GM18519 (cell line): ENCODE measurements around the gene SRSF12.
"Not testable (repeated sequence)": the region's sequence is repeated elsewhere in the genome, so short reads cannot be mapped to it uniquely, and the experiment has no call there.

ENCODE experiments used
- ATAC-seq: cut with Tn5 transposase; IDR thresholded peaks from one replicate; pipeline ENCODE4 v1.9.1; 2021; ENCODE audit warnings: mild to moderate bottlenecking, moderate library complexity; ENCODE audit not compliant: unreplicated experiment, low FRiP score

SRSF12 gene

DNA sequence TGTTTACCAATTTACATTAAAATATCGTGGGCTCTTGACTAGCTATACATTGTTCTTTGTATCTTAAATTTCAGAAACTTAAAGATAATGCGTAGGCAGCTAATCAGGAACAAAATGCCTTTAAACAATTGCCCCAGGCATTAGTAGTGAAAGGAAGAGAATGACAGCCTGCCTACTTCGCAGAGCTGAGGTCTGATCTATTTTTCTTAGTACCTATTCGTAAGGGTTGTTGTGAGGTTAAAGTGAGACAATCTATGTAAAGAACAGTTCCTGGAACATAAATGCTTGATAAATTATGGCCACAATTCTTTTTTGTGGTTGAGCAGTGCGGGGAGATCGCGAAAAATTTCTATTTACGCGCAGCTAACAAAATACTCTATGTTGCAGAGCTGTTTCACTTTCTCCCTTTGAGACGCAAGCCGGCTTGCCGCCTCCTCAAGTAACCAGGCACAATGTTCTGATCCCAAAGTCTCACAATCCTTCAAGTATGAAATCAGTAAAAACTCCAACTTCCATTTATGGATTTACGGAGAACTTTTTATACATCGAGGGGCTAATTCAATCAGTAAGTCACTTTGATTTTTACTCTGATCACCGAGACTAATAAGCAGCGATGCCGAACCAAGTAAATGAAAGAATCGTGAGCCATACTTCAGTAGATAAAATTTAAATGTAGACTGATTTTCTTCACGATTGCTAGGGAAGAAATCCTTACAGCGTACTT lies 38.2 kb downstream of the SRSF12 start:
- no peak for ATAC-seq

DNA sequence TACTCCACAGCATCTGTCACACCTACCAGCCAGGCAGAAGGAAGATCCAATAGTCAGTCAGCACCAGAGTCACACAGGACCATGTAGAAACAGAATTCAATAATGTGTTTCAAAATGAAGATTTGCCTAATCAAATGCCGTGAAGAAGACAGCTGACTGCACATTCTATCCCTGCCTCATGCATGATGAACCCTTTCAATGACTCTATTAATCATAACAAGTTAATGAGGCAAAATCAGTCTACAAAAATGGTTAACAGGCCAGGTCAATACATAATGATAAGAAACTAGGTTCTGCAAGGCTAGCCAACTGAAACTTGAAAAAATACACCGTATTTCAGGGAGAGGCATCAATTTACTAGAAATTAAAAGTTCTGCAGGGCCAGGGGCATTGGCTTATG lies 44.0 kb downstream of the SRSF12 start:
- ATAC-seq, result no peak

GRCh38 chr6:89073014-89073620 lies 44.8 kb downstream of the SRSF12 start:
- no peak for ATAC-seq

GRCh38 chr6:89071036-89071435 lies 46.8 kb downstream of the SRSF12 start:
- no peak for ATAC-seq

DNA sequence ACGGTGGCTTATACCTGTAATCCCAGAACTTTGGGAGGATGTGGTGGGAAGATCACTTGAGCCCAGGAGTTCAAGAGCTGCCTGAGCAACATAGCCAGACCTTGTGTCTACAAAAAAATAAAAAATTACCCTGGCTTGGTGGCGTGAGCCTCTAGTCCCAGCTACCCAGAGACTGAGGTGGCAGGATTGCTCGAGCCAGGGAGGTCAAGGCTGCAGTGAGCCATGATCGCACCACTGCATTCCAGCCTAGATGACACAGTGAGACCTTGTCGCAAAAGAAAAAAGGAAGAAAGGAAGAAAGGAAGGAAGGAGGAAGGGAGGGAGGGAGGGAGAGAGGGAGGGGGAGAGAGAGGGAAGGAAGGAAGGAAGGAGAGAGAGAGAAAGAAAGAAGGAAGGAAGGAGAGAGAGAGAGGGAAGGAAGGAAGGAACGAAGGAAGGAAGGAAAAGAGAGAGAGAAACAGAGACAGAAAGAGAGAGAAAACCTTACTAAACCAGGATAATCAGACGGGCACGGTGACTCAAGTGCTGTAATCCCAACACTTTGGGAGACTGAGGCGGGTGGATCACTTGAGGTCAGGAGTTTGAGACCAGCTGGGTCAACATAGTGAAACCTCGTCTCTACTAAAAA lies 48.2 kb downstream of the SRSF12 start:
- ATAC-seq, result no peak

GRCh38 chr6:89068695-89069094 lies 49.2 kb downstream of the SRSF12 start:
- ATAC-seq, result no peak

- no peak for ATAC-seq
Measured at GRCh38 chr6:89067796-89068195, 50.1 kb downstream of the SRSF12 start.

GRCh38 chr6:89066940-89067646 lies 50.8 kb downstream of the SRSF12 start:
- no peak for ATAC-seq

DNA sequence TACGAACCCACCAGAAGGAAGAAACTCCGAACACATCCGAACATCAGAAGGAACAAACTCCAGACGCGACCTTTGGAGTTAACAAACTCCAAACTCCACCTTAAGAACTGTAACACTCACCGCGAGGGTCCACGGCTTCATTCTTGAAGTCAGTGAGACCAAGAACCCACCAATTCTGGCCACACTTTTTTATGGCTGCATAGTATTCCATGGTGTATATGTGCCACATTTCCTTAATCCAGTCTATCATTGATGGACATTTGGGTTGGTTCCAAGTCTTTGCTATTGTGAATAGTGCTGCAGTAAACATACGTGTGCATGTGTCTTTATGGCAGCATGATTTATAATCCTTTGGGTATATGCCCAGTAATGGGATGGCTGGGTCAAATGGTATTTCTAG lies 51.8 kb downstream of the SRSF12 start:
- not testable (repeated sequence) for ATAC-seq

DNA sequence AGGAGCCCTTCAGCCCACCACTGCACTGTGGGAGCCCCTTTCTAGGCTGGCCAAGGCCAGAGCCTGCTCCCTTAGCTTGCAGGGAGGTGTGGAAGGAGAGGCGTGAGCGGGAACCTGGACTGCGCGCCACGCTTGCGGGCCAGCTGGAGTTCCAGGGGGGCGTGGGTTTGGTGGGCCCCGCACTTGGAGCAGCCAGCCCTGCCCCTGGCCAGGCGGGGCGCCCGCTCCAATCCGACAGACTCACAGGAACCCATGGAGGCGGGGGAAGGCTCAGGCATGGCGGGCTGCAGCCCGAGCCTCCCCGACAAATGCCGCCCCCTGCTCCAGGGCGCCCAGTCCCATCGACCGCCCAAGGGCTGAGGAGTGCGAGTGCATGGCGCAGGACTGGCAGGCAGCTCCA lies 52.9 kb downstream of the SRSF12 start:
- not testable (repeated sequence) for ATAC-seq

DNA sequence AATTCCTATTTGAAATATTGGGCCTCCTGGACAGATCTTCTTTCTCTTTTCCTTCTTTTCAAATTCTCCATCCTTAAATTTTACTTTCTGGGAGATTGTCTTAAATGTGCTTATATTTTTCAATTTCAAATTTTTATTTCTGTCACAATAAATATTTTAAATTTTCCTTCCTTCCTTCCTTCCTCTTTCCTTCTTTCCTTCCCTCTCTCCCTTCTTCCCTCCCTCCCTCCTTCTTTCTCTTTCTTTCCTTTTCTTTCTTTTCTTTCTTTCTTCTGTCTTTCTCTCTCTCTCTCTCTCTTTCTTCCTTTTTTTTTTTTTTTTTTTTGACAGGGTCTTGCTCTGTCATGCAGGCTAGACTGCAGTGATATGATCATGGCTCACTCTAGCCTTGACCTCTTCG lies 54.0 kb downstream of the SRSF12 start:
- ATAC-seq, result no peak

DNA sequence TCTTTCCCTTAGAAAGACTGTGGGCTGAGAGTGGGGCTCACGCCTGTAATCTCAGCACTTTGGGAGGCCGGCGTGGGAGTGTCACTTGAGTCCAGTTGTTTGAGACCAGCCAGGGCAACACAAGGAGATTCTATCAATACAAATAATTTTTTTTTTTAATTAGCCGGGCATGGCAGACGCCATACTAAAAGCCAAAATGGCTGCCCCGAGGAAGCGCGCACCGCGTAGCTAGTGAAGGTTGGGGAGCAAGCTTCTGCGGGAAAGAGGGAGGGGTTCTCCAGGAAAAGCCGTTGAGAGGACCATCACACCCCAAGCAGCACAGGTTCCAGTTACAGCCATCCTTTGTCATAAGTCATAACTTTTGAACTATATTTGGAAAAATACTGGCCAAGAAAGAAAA lies 58.6 kb downstream of the SRSF12 start:
- no peak for ATAC-seq

DNA sequence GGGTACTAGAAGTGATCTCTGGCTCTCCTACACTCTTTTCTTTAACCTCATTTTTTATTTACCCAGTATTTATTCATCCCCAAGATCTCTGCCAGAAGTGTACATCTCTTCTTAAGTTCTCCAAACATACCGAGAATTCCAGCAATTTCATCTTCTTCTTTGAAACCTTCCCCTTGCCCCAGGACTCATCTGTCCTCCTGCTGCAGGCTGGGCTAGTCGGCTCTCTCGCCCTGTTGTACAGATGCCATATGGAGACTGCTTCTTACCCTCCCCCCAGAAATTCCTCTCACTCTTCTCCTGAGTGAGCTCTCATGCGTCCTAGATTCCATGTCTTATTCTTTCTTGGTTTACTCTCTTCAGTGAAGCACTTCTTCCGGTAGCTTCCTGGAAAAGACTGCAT lies 59.2 kb downstream of the SRSF12 start:
- ATAC-seq, result no peak

DNA sequence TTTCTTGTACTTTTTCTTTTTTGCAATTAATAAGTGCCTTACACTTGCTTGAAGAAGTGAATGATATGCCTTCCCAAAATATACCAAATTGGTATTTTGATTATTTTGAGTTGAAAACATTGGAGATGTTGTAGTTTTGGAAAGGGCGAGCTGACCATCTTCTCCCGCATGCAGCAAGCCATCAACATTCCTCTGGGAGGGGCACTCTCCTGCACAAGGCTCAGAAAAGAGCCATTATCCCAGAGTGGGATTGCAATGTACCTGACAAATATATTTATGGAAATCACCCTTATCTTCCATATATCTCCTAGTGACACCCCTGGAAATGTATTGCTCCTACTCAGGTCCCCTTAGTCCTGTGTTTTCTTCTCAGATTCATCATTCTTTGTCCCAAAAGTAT lies 60.1 kb downstream of the SRSF12 start:
- no peak for ATAC-seq

DNA sequence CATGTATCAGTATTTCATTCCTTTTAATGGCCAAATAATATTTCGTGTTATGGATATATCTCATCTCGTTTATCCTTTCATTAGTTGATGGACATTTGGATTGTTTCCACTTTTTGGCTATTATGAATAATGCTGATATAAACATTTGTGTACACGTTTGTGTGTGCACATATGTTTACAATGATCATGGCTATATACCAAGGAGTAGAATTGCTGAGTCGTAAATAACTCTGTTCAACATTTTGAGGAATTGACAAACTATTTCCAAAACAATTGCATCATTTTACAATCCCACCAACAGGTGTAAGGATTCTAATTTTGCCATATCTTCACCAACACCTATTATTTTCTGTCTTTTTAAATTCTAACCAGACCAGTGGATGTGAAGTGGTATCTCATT lies 63.7 kb downstream of the SRSF12 start:
- no peak for ATAC-seq

GRCh38 chr6:89051676-89052075 lies 66.2 kb downstream of the SRSF12 start:
- ATAC-seq, result no peak

DNA sequence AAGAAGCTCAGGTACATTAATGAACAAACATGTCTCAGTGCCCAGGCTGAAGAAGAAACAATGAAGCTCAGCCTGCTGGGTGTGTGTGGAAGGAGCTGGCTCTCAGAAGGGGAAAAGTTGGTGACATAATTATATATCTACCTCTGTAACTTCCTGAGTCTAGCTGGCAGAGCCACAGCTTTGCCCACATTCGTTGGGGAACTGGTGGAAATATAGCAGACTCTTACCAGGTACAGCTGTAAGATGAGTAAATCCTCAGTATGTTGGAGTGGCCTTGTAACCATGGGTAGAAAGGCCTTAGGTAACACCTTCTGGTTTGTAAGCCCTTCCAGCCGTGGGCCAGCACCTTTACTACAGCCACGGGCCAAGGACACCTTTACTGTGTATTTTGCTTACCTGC lies 67.2 kb downstream of the SRSF12 start:
- no peak for ATAC-seq

DNA sequence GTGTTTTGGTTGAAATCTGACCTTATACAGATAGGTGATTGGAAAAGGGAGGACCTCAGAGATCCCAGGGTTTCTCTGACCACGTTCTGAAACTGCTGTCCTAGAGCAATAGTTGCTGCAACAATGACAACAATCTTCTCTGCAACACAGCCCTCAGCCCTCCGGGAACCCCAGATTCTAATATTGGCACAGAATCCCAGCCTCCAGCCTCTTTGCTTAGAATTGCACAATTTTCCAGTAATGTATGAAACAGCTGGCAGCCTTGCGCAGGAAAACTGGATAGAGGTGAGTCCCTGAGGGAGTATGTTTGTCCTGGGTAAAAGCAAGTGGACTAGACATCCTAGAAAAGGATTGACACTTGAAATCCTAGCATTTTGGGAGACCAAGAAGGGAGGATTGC lies 67.7 kb downstream of the SRSF12 start:
- no peak for ATAC-seq

- ATAC-seq, result no peak
Measured at GRCh38 chr6:89048985-89049384, 68.9 kb downstream of the SRSF12 start.

GRCh38 chr6:89048288-89048923 lies 69.5 kb downstream of the SRSF12 start:
- no peak for ATAC-seq

GRCh38 chr6:89047473-89047872 lies 70.4 kb downstream of the SRSF12 start:
- ATAC-seq, result no peak
